GM12878 (cell line): ENCODE measurements around the gene ATP2A3. TPM values are rescaled to one million over a fixed set of nuclear protein-coding genes. Genes with fewer than 3 reads are reported as not detected.

Source experiments
- BACH1 ChIP-seq: fragments of 450-650 bp; IDR thresholded peaks from 2 replicates; pipeline ENCODE4 v1.6.1; 2017; ENCODE audit warnings: mild to moderate bottlenecking, borderline replicate concordance
- BRCA1 ChIP-seq: IDR thresholded peaks from 2 replicates; pipeline ENCODE4 v1.6.1; 2011; ENCODE audit warnings: low read depth, low read length, improper control_type of control experiment
- CBX5 ChIP-seq: sonication (generic); IDR thresholded peaks from 2 replicates; pipeline ENCODE4 v1.6.1; 2016; ENCODE audit warnings: low read depth, moderate library complexity, mild to moderate bottlenecking, inconsistent platforms
- CHD2 ChIP-seq: IDR thresholded peaks from 2 replicates; pipeline ENCODE4 v1.6.1; 2011; ENCODE audit warnings: low read depth, low read length, improper control_type of control experiment, borderline replicate concordance
- FOXM1 ChIP-seq: IDR thresholded peaks from 2 replicates; pipeline ENCODE4 v1.6.1; 2012; ENCODE audit warnings: low read depth, mild to moderate bottlenecking, inconsistent platforms, low read length, moderate library complexity
- HDAC2 ChIP-seq: fragments of 200-600 bp; sonication (generic); IDR thresholded peaks from 2 replicates; pipeline ENCODE4 v1.6.1; 2017
- IKZF2 ChIP-seq, 2 experiments: fragments of 450-650 bp; IDR thresholded peaks; 2 replicates each; pipeline ENCODE4 v1.6.1; 2017; ENCODE audit warnings: mild to moderate bottlenecking in 2 of 2, moderate library complexity in 2 of 2
- KDM1A ChIP-seq: fragments of 200-600 bp; sonication (generic); IDR thresholded peaks from 2 replicates; pipeline ENCODE4 v1.6.1; 2016; ENCODE audit warnings: borderline replicate concordance
- LARP7 ChIP-seq: fragments of 450-650 bp; IDR thresholded peaks from 2 replicates; pipeline ENCODE4 v1.6.1; 2017; ENCODE audit warnings: mild to moderate bottlenecking
- MTA3 ChIP-seq: IDR thresholded peaks from 2 replicates; pipeline ENCODE4 v1.6.1; 2012; ENCODE audit warnings: low read length, inconsistent platforms, borderline replicate concordance
- NFXL1 ChIP-seq: fragments of 450-650 bp; IDR thresholded peaks from 2 replicates; pipeline ENCODE4 v1.6.1; 2017; ENCODE audit warnings: antibody characterized with exemption, mild to moderate bottlenecking, borderline replicate concordance
- NFYB ChIP-seq: IDR thresholded peaks from 2 replicates; pipeline ENCODE4 v1.6.1; 2011; ENCODE audit warnings: low read depth, mild to moderate bottlenecking, low read length, improper control_type of control experiment, moderate library complexity; ENCODE audit not compliant: insufficient read depth
- POLR2AphosphoS2 ChIP-seq: IDR thresholded peaks from 2 replicates; pipeline ENCODE4 v1.6.1; 2011; ENCODE audit warnings: low read depth, mild to moderate bottlenecking, low read length, improper control_type of control experiment, moderate library complexity
- RBBP5 ChIP-seq: fragments of 200-600 bp; sonication (generic); conservative IDR thresholded peaks from 2 replicates; pipeline ENCODE4 v1.6.1; 2016
- RFX5 ChIP-seq: IDR thresholded peaks from 2 replicates; pipeline ENCODE4 v1.6.1; 2011; ENCODE audit warnings: low read depth, low read length, improper control_type of control experiment
- SIX5 ChIP-seq: IDR thresholded peaks from 2 replicates; pipeline ENCODE4 v1.6.1; 2011; ENCODE audit warnings: mild to moderate bottlenecking, low read depth, low read length, moderate library complexity; ENCODE audit not compliant: severe bottlenecking
- SMAD1 ChIP-seq: fragments of 450-650 bp; IDR thresholded peaks from 2 replicates; pipeline ENCODE4 v1.6.1; 2018; ENCODE audit warnings: mild to moderate bottlenecking, low read depth; ENCODE audit not compliant: partially characterized antibody
- SP1 ChIP-seq: IDR thresholded peaks from one replicate; pipeline ENCODE4 v1.6.1; 2011; ENCODE audit warnings: low read depth, low read length
- TBL1XR1 ChIP-seq: IDR thresholded peaks from 2 replicates; pipeline ENCODE4 v1.6.1; 2012; ENCODE audit warnings: low read depth, low read length, improper control_type of control experiment
- YY1 ChIP-seq: IDR thresholded peaks from 2 replicates; pipeline ENCODE4 v1.6.1; 2011; ENCODE audit warnings: low read depth, mild to moderate bottlenecking, low read length
- ZBTB11 ChIP-seq: fragments of 450-650 bp; formaldehyde crosslinking; IDR thresholded peaks from 2 replicates; pipeline ENCODE4 v1.5.0; 2022; ENCODE audit warnings: mild to moderate bottlenecking, missing genetic modification characterization
- ZNF687 ChIP-seq: fragments of 450-650 bp; IDR thresholded peaks from 2 replicates; pipeline ENCODE4 v1.6.1; 2017; ENCODE audit warnings: mild to moderate bottlenecking, moderate library complexity
- polyA plus RNA-seq, 11 experiments: library from polyadenylated mRNA; depleted of rRNA in 4 of 11; unstranded in 6 of 11; stranded (reverse) in 5 of 11; fragments of >200 nt; fragmentation: Nextera tagmentation in 4 of 11; fragmentation: Illumina TruSeq in 1 of 11; extraction: Ambion mirVana in 4 of 11; extraction: Trizol in 1 of 11; gene quantifications; 1 replicate in 1 of 11; 2 replicates in 10 of 11; pipeline versions ENCODE4 v1.2.1 to v1.2.3, GENCODE V29; 2011 to 2016; ENCODE audit warnings: inconsistent platforms in 2 of 11, missing spikeins in 2 of 11, low read depth in 1 of 11
- total RNA-seq, 4 experiments: library from RNA; depleted of rRNA in 3 of 4; stranded (reverse); fragments of >200 nt in 3 of 4; fragmentation: Illumina TruSeq in 1 of 4; extraction: Trizol in 1 of 4; gene quantifications; 2 replicates each; pipeline versions ENCODE4 v1.2.1 to v1.2.3, GENCODE V29; 2013 to 2021
- TF ChIP-seq, protein P1 (sequence below): IDR thresholded peaks from 2 replicates; pipeline ENCODE4 v1.6.1; 2011; ENCODE audit warnings: low read depth, low read length, improper control_type of control experiment, borderline replicate concordance

The ATP2A3 gene
- total and polyA plus RNA-seq, 10 of the 15 experiments (the other 5 are each of a cell fraction or from before 2014, with no cell fraction given), result 1.0 to 99.2 (median 37.9) TPM

- peak; percentile 9 to 34; a peak in 2 of 4 replicates for TF ChIP-seq IKZF2 (IDR thresholded peaks at IDR 0.05)
- no peak for TF ChIP-seq LARP7
- TF ChIP-seq RBBP5, result no peak
- no peak for TF ChIP-seq NFXL1
- no peak for TF ChIP-seq SIX5
- no peak for TF ChIP-seq BACH1
- TF ChIP-seq TBL1XR1, result no peak
- TF ChIP-seq, protein P1, sequence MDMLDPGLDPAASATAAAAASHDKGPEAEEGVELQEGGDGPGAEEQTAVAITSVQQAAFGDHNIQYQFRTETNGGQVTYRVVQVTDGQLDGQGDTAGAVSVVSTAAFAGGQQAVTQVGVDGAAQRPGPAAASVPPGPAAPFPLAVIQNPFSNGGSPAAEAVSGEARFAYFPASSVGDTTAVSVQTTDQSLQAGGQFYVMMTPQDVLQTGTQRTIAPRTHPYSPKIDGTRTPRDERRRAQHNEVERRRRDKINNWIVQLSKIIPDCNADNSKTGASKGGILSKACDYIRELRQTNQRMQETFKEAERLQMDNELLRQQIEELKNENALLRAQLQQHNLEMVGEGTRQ, result no peak
- no peak for TF ChIP-seq YY1
- TF ChIP-seq CBX5, result no peak
- TF ChIP-seq BRCA1, result no peak
- 0 out of 2 replicates have a peak, but pooled peaks have one; percentile 46 for TF ChIP-seq CHD2
- TF ChIP-seq NFYB, result no peak
- no peak for TF ChIP-seq SP1
- no peak for TF ChIP-seq FOXM1
- no peak for TF ChIP-seq SMAD1
- no peak for TF ChIP-seq ZNF687
- TF ChIP-seq MTA3, result no peak
- no peak for TF ChIP-seq RFX5
- no peak for TF ChIP-seq HDAC2
- no peak for TF ChIP-seq POLR2AphosphoS2
- TF ChIP-seq ZBTB11 (CRISPR knock-in tag), result no peak
- no peak for TF ChIP-seq KDM1A
Measured at GRCh38 chr17:3963237-3964201, 718 bp downstream of the ATP2A3 start (continued).
